PC-3 (cell line): Measurements from ENCODE around the gene ZBTB46. TPM values are rescaled to one million over a fixed set of nuclear protein-coding genes. Genes with fewer than 3 reads are reported as not detected.

ENCODE experiments used
- ATAC-seq: fragments of 200-7000 bp; cut with Tn5 transposase; 2 replicates; pipeline ENCODE4 v1.9.1; 2020; ENCODE audit warnings: mild to moderate bottlenecking, moderate library complexity
- BruUV-seq: library from RNA; stranded (reverse); fragments of 400-500 nt; replicated peaks from 2 replicates; lab custom pipeline; 2021; lab: Mats Ljungman, UMichigan
- CTCF ChIA-PET: fragments of 300-600 bp; sonication (Branson Sonifier 250); formaldehyde crosslinking; loops from one replicate; lab custom pipeline; 2022; ENCODE audit warnings: antibody characterized with exemption; lab: Charles Lee
- POLR2A ChIA-PET: fragments of 300-600 bp; sonication (Branson Sonifier 250); formaldehyde crosslinking; loops from one replicate; lab custom pipeline; 2022; ENCODE audit warnings: antibody characterized with exemption; ENCODE audit not compliant: unreplicated experiment; lab: Charles Lee
- DNase-seq: peaks from one replicate; pipeline ENCODE4 v3.0.0-alpha.2; 2015
- H2AFZ ChIP-seq: fragments of 300-600 bp; sonication (generic); 2 replicates; pipeline ENCODE4 v1.6.0; 2016; ENCODE audit warnings: antibody characterized with exemption, low read length
- H3F3A ChIP-seq: fragments of 300-600 bp; sonication (generic); one replicate; pipeline ENCODE4 v1.6.0; 2017; ENCODE audit warnings: antibody characterized with exemption, low read length, control low read depth, mild to moderate bottlenecking; ENCODE audit not compliant: unreplicated experiment
- H3K27ac ChIP-seq: fragments of 300-600 bp; sonication (generic); 2 replicates; pipeline ENCODE4 v1.5.1; 2016; ENCODE audit warnings: mild to moderate bottlenecking, low read length
- H3K27me3 ChIP-seq: fragments of 300-600 bp; sonication (generic); 2 replicates; pipeline ENCODE4 v1.6.1; 2016; ENCODE audit warnings: low read length, mixed read lengths
- H3K36me3 ChIP-seq: fragments of 300-600 bp; sonication (generic); 2 replicates; pipeline ENCODE4 v1.6.1; 2016; ENCODE audit warnings: low read depth, mixed run types, low read length, mixed read lengths
- H3K4me1 ChIP-seq: fragments of 300-600 bp; sonication (generic); 2 replicates; pipeline ENCODE4 v1.5.1; 2016; ENCODE audit warnings: low read length; ENCODE audit not compliant: insufficient read depth
- H3K4me2 ChIP-seq: fragments of 300-600 bp; sonication (generic); 2 replicates; pipeline ENCODE4 v1.6.0; 2016; ENCODE audit warnings: low read length
- H3K4me3 ChIP-seq: fragments of 300-600 bp; sonication (generic); 2 replicates; pipeline ENCODE4 v1.5.1; 2016; ENCODE audit warnings: mild to moderate bottlenecking, low read length, mixed read lengths
- H3K79me2 ChIP-seq: fragments of 300-600 bp; sonication (generic); 2 replicates; pipeline ENCODE4 v1.6.1; 2017; ENCODE audit warnings: low read length, mixed read lengths
- H3K9ac ChIP-seq: fragments of 300-600 bp; sonication (generic); 2 replicates; pipeline ENCODE4 v1.6.0; 2016; ENCODE audit warnings: mild to moderate bottlenecking, low read length
- H3K9me2 ChIP-seq: fragments of 300-600 bp; sonication (generic); replicated peaks from 2 replicates; pipeline ENCODE4 v1.6.1; 2016; ENCODE audit warnings: mixed run types, low read length, mixed read lengths
- H3K9me3 ChIP-seq: fragments of 300-600 bp; sonication (generic); 2 replicates; pipeline ENCODE4 v1.6.1; 2016; ENCODE audit warnings: low read length, mixed read lengths
- H4K20me1 ChIP-seq: fragments of 300-600 bp; sonication (generic); 2 replicates; pipeline ENCODE4 v1.6.1; 2016; ENCODE audit warnings: low read length, mixed read lengths
- CTCF ChIP-seq: fragments of 300-600 bp; sonication (generic); conservative IDR thresholded peaks from 2 replicates; pipeline ENCODE4 v1.5.1; 2017; ENCODE audit warnings: antibody characterized with exemption, low read depth, mild to moderate bottlenecking, low read length
- EZH2 ChIP-seq: fragments of 300-600 bp; sonication (generic); IDR thresholded peaks from one replicate; pipeline ENCODE4 v1.6.1; 2017; ENCODE audit warnings: antibody characterized with exemption, mild to moderate bottlenecking, low read length; ENCODE audit not compliant: unreplicated experiment
- EZH2phosphoT487 ChIP-seq: fragments of 300-600 bp; sonication (generic); IDR thresholded peaks from 2 replicates; pipeline ENCODE4 v1.6.1; 2018; ENCODE audit warnings: mild to moderate bottlenecking, antibody characterized with exemption, low read length, borderline replicate concordance
- intact Hi-C: fragments of 100-400 bp; cut with micrococcal nuclease; formaldehyde crosslinking; loops from 2 replicates; pipeline ENCODE4 v1.9.0; 2023
- total RNA-seq: library from RNA; depleted of rRNA; stranded (reverse); fragments of >200 nt; gene quantifications from 2 replicates; pipeline ENCODE4 v1.2.3, GENCODE V29; 2014

ZBTB46 gene
- total RNA-seq, 1 experiment from 2014 or later: 7.3 TPM

DNA sequence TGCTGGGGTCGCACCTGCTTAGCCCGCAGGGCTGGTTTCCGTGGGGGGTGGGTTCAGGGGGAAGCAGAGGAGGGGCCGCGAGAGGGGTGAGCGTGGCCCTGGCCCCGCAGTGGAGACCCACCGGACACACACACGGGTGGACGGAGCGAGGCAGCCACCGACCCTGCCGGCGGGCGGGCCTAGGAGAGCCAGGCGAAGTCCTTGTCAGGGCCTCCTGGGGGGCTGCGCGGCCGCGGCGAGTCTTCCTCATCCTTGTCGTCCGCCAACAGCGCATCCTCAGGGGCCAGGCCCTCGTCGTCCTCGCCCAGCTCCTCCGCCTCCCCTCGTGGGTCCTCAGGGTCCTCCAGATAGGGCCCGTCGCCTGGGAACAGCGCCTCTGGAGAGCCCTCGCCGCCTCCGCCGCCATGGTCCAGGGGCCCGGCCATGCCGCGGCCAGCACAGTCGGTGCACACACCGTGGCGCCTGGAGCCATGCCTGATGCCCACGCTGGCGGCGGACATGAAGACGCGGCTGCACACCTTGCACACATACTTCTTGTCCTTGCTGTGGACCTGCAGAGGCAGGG lies 84.2 kb downstream of the ZBTB46 start:
- POLR2A ChIA-PET: no interaction called here

DNA sequence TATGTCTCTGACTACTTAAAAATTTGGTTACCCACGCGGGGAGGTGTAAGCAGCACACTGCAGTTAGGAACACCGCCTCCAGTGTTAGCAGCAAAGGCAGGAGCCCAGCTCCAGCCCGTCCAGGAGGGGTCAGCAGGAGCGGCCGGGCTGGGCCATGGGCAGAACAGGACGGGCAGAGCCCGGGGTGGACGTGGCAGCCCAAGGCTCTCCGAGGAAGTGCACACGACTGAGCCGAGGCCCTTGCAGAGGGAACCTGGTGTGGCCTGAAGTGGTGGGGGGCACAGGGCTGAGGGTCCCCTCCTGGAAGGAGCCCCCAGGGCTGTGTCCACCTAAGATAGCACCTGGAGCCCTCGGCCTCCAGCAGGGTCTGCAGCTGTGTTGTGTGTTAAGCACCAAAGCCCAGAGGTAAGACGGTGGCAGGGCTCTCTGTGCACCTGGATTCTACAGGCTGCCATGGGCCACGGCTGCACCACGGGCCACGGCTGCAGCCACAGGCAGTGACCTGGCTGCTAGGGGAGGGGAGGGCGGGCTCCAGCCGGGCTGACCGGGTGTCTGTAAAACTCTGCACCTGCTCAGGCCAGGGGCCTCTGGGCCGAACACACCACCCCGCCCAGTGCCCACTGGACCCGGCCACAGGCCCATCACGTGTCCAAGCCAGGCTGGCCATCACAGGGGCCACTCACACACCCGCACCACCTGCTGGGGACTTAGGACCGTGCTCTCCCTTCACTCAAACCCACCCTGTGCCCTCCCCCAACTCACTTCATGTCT lies 84.9 kb downstream of the ZBTB46 start:
- Histone ChIP-seq H3K9me2 (no peaks in the 10 kb centered on the region), H3K9me3 (no peaks in the 10 kb centered on the region), H2AFZ (no peak overlapping the region), H3K27ac (no peak overlapping the region), H3K79me2 (peaks cover 10% of the 10 kb centered on the region), H3K4me2 (no peak overlapping the region), H3K36me3 (peaks cover 22% of the 10 kb centered on the region), H4K20me1 (no peaks in the 10 kb centered on the region), H3K9ac (no peak overlapping the region), H3K4me3 (no peak overlapping the region), H3K27me3 (no peaks in the 10 kb centered on the region), H3F3A (no peaks in the 10 kb centered on the region), H3K4me1 (peaks cover 9% of the 10 kb centered on the region)
- POLR2A ChIA-PET: no interaction called here
- TF ChIP-seq EZH2 (no peak), CTCF (no peak), EZH2phosphoT487 (no peak)
- BruUV-seq: no TSS peak
- DNase-seq (no peak), ATAC-seq (peak; percentile 16; the same call in 1 of the 2 replicates)
- CTCF ChIA-PET: no interaction called here
- intact Hi-C loops: no loop called here

More for the DNA sequence above, 84.2 kb downstream of the ZBTB46 start:
- no peak overlapping the region for H3K9ac ChIP-seq
- no peak for TF ChIP-seq EZH2
- TF ChIP-seq CTCF: no peak
- no peak for TF ChIP-seq EZH2phosphoT487
- CTCF ChIA-PET: no interaction called here
- H3K36me3 ChIP-seq: peaks cover 20% of the 10 kb centered on the region
- DNase-seq (no peak), ATAC-seq (no peak)
- H3K27ac ChIP-seq: no peak overlapping the region
- no peak overlapping the region for H2AFZ ChIP-seq
- BruUV-seq: no TSS peak
- H3K4me1 ChIP-seq: peaks cover 2% of the 10 kb centered on the region
- no peak overlapping the region for H3K4me2 ChIP-seq
- H3K27me3 ChIP-seq: no peaks in the 10 kb centered on the region
- H3K4me3 ChIP-seq: no peak overlapping the region
- intact Hi-C loops: no loop called here
- no peaks in the 10 kb centered on the region for H3F3A ChIP-seq
- H4K20me1 ChIP-seq: no peaks in the 10 kb centered on the region
- no peaks in the 10 kb centered on the region for H3K9me3 ChIP-seq
- H3K79me2 ChIP-seq: peaks cover 4% of the 10 kb centered on the region
- H3K9me2 ChIP-seq: no peaks in the 10 kb centered on the region

DNA sequence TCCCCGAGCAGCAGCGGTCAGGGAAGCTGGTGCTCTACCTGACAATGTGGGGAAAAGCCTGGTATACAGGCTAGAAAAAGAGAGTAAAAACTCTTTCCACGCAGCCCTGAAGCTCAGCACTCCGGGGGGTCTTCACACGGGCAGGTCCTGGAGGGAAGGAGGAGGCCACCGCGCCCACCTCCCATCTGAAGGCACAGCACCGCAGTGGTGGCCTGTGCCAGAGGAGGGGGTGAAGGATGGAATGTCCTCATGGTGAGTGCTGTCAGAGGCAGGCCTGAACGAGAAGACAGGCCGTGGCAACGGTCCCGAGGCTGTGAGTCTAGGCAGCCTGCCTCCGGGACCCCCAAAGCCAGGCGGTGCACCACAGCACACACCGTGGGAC lies 85.6 kb downstream of the ZBTB46 start:
- no peak overlapping the region for H3K4me3 ChIP-seq
- no peak for DNase-seq
- ChIA-PET CTCF (no interaction called here), POLR2A (no interaction called here)
- no peaks in the 10 kb centered on the region for H3F3A ChIP-seq
- no peaks in the 10 kb centered on the region for H4K20me1 ChIP-seq
- intact Hi-C loops: no loop called here
- no peaks in the 10 kb centered on the region for H3K9me2 ChIP-seq
- TF ChIP-seq CTCF (no peak), EZH2 (no peak), EZH2phosphoT487 (no peak)
- H3K9ac ChIP-seq: no peak overlapping the region
- BruUV-seq: no TSS peak
- peaks cover 13% of the 10 kb centered on the region for H3K79me2 ChIP-seq
- no peak overlapping the region for H3K4me2 ChIP-seq
- peaks cover 22% of the 10 kb centered on the region for H3K36me3 ChIP-seq
- no peak overlapping the region for H3K27ac ChIP-seq
- no peak for ATAC-seq
- peaks cover 12% of the 10 kb centered on the region for H3K4me1 ChIP-seq
- no peak overlapping the region for H2AFZ ChIP-seq
- no peaks in the 10 kb centered on the region for H3K9me3 ChIP-seq
- no peaks in the 10 kb centered on the region for H3K27me3 ChIP-seq
